Endodermal cell (in vitro differentiated cells): ENCODE measurements around the gene ZFAND6. TPM values are rescaled to one million over a fixed set of nuclear protein-coding genes. Genes with fewer than 3 reads are reported as not detected.

Experiments used
- DNase-seq: peaks from one replicate; pipeline ENCODE4 v3.0.0-alpha.2; 2017
- H3K27ac ChIP-seq: 2 replicates; pipeline ENCODE4 v1.5.1; 2013; ENCODE audit warnings: mild to moderate bottlenecking, low read depth, low read length, moderate library complexity
- H3K27me3 ChIP-seq: 2 replicates; pipeline ENCODE4 v1.6.1; 2013; ENCODE audit warnings: mild to moderate bottlenecking, low read length, moderate library complexity; ENCODE audit not compliant: insufficient read depth, control insufficient read depth, poor library complexity, severe bottlenecking
- H3K36me3 ChIP-seq: 2 replicates; pipeline ENCODE4 v1.7.0; 2013; ENCODE audit warnings: mild to moderate bottlenecking, low read length, moderate library complexity; ENCODE audit not compliant: control insufficient read depth, insufficient read depth
- H3K4me1 ChIP-seq: one replicate; pipeline ENCODE4 v1.7.0; 2013; ENCODE audit warnings: low read length; ENCODE audit not compliant: control insufficient read depth, insufficient read depth
- H3K4me3 ChIP-seq: 2 replicates; pipeline ENCODE4 v1.5.1; 2013; ENCODE audit warnings: mild to moderate bottlenecking, low read length, moderate library complexity
- H3K9ac ChIP-seq: 2 replicates; pipeline ENCODE4 v1.6.1; 2013; ENCODE audit warnings: mild to moderate bottlenecking, low read length, moderate library complexity; ENCODE audit not compliant: poor library complexity, severe bottlenecking; ENCODE audit errors: extremely low read depth
- H3K9me3 ChIP-seq: 2 replicates; pipeline ENCODE4 v1.6.1; 2013; ENCODE audit warnings: mild to moderate bottlenecking, low read length, moderate library complexity; ENCODE audit not compliant: control insufficient read depth
- H3K27ac Mint-ChIP-seq: 2 replicates; pipeline ENCODE4 v1.8.0; 2020; ENCODE audit warnings: mixed read lengths
- H3K27me3 Mint-ChIP-seq: 2 replicates; pipeline ENCODE4 v1.8.0; 2021; ENCODE audit warnings: mild to moderate bottlenecking, mixed read lengths; ENCODE audit not compliant: insufficient read depth
- H3K36me3 Mint-ChIP-seq: 2 replicates; pipeline ENCODE4 v1.8.0; 2020; ENCODE audit warnings: low read depth, mixed read lengths
- H3K4me1 Mint-ChIP-seq: 2 replicates; pipeline ENCODE4 v1.8.0; 2020; ENCODE audit warnings: mixed read lengths
- H3K4me3 Mint-ChIP-seq: 2 replicates; pipeline ENCODE4 v1.8.0; 2020; ENCODE audit warnings: mild to moderate bottlenecking, moderate library complexity, mixed read lengths
- H3K9me3 Mint-ChIP-seq: 2 replicates; pipeline ENCODE4 v1.8.0; 2020; ENCODE audit warnings: mild to moderate bottlenecking, mixed read lengths
- whole genome bisulfite sequencing, 2 experiments: methylation state at CpG; one replicate each; pipeline versions ENCODE4 v1.1.5 to v1.1.7; 2013; ENCODE audit warnings: missing lambda C conversion rate in 2 of 2, mixed read lengths in 1 of 2; ENCODE audit not compliant: insufficient coverage in 1 of 2, insufficient read length in 1 of 2; 5-methylcytosine and 5-hydroxymethylcytosine counted together
- total RNA-seq, 2 donors: library from RNA; stranded (reverse); fragmentation: NEBNext Ultra II Directional in 1 of 2; extraction: Animal tissue kit (Norgen Biotek cat#: 25700) in 1 of 2; gene quantifications; 2 replicates in 1 of 2; 3 replicates in 1 of 2; pipeline ENCODE4 v1.2.1, GENCODE V29; 2021
- TF ChIP-seq, protein P1 (sequence below): fragments of 200-600 bp; sonication (generic); conservative IDR thresholded peaks from 2 replicates; pipeline ENCODE4 v1.5.0; 2021; ENCODE audit warnings: antibody characterized with exemption, mild to moderate bottlenecking

ZFAND6 gene
- total RNA-seq, 2 donors from 2014 or later: 84.5 to 86.2 TPM

DNA sequence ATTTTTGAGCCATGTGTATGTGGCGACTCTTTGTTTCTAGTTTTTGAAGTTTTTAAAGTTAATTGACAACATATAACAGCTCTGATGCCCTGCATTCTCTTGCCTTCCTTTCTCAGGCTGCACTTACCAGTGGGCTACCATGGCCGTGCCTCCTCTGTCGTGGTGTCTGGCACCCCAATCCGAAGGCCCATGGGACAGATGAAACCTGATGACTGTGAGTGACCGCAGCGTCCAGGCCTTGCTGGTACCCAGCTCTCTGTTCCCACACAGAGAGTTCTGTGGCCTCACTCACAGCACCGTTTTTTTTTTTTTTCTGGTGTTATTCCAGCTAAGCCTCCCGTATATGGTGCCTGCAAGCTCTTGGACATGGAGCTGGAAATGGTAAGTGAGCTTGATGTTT, 108.5 kb downstream of the ZFAND6 start:
- H3K9me3 ChIP-seq: no peaks in the 10 kb centered on the region
- no peak overlapping the region for H3K27ac ChIP-seq
- peaks cover 24% of the 10 kb centered on the region for H3K36me3 Mint-ChIP-seq
- TF ChIP-seq, protein P1, sequence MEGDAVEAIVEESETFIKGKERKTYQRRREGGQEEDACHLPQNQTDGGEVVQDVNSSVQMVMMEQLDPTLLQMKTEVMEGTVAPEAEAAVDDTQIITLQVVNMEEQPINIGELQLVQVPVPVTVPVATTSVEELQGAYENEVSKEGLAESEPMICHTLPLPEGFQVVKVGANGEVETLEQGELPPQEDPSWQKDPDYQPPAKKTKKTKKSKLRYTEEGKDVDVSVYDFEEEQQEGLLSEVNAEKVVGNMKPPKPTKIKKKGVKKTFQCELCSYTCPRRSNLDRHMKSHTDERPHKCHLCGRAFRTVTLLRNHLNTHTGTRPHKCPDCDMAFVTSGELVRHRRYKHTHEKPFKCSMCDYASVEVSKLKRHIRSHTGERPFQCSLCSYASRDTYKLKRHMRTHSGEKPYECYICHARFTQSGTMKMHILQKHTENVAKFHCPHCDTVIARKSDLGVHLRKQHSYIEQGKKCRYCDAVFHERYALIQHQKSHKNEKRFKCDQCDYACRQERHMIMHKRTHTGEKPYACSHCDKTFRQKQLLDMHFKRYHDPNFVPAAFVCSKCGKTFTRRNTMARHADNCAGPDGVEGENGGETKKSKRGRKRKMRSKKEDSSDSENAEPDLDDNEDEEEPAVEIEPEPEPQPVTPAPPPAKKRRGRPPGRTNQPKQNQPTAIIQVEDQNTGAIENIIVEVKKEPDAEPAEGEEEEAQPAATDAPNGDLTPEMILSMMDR: no peak
- no peak overlapping the region for H3K4me3 Mint-ChIP-seq
- H3K27me3 ChIP-seq: no peaks in the 10 kb centered on the region
- no peaks in the 10 kb centered on the region for H3K36me3 ChIP-seq
- H3K27ac Mint-ChIP-seq: no peak overlapping the region
- no peak for DNase-seq
- H3K4me1 ChIP-seq: no peaks in the 10 kb centered on the region
- H3K4me3 ChIP-seq: no peak overlapping the region
- H3K4me1 Mint-ChIP-seq: no peaks in the 10 kb centered on the region
- 95 to 97% methylated on average over 6 to 7 of the region's 8 CpGs for WGBS, 2 experiments
- no peak overlapping the region for H3K9ac ChIP-seq
- peaks cover 2% of the 10 kb centered on the region for H3K9me3 Mint-ChIP-seq
- no peaks in the 10 kb centered on the region for H3K27me3 Mint-ChIP-seq

DNA sequence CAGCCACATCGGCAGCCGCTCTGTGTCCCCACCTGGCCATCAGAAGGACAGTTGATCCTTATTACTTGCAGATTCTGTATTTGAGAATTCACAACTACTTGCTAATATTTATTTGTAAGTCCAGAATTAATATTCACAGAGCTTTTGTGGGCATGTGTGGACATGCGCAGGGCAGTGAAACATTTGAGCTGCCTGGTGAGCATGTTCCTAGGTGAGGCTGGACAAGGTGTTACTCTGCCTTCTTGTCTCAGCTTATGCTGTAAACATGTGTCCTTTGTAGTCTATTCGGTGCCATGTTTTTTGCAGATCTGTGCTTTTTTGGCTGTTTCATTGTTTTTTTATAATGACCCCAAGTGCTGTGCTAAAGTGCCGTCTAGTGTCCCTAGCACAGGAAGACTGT, 108.9 kb downstream of the ZFAND6 start:
- H3K36me3 Mint-ChIP-seq: peaks cover 24% of the 10 kb centered on the region
- H3K4me3 Mint-ChIP-seq: no peak overlapping the region
- Histone ChIP-seq H3K9me3 (no peaks in the 10 kb centered on the region), H3K4me3 (no peak overlapping the region), H3K36me3 (no peaks in the 10 kb centered on the region), H3K27me3 (no peaks in the 10 kb centered on the region), H3K27ac (no peak overlapping the region), H3K9ac (no peak overlapping the region), H3K4me1 (no peaks in the 10 kb centered on the region)
- H3K9me3 Mint-ChIP-seq: peaks cover 2% of the 10 kb centered on the region
- WGBS, 2 experiments: 83% methylated on average over 3 to 5 of the region's 5 CpGs
- no peak overlapping the region for H3K27ac Mint-ChIP-seq
- DNase-seq: no peak
- TF ChIP-seq, protein P1: no peak
- H3K4me1 Mint-ChIP-seq: no peaks in the 10 kb centered on the region
- no peaks in the 10 kb centered on the region for H3K27me3 Mint-ChIP-seq

DNA sequence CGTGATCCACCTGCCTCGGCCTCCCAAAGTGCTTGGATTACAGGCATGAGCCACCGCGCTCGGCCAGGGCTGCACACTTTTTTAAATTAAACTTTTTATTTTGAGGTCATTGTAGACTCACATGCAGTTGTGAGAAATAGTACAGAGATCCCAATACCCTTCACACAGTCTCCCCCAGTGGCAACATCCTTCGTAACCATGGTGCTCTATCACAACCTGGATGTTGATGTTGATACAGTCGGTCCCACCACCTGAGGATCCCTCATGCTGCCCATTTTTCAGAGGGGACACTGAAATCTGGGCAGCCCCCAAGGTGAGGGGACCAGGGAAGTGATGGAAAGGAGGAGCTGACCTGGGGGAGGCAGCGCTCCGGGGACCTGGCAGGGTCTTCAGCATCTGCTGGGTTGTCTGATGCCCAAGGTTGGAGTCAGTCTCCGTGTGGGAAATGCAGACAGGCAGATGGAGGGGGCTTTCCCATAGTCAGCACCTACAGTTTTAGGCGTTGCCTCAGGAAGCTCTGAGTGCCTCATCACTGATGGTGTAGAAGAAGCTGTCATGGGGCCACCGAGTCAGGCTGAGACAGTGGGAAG, 110.4 kb downstream of the ZFAND6 start:
- no peaks in the 10 kb centered on the region for H3K27me3 ChIP-seq
- no peak overlapping the region for H3K27ac ChIP-seq
- Mint-ChIP-seq H3K9me3 (peaks cover 2% of the 10 kb centered on the region), H3K4me1 (no peaks in the 10 kb centered on the region), H3K36me3 (peaks cover 13% of the 10 kb centered on the region), H3K4me3 (no peak overlapping the region), H3K27ac (no peak overlapping the region), H3K27me3 (no peaks in the 10 kb centered on the region)
- H3K4me1 ChIP-seq: no peaks in the 10 kb centered on the region
- TF ChIP-seq, protein P1: no peak
- no peak overlapping the region for H3K4me3 ChIP-seq
- no peaks in the 10 kb centered on the region for H3K9me3 ChIP-seq
- DNase-seq: no peak
- H3K9ac ChIP-seq: no peak overlapping the region
- H3K36me3 ChIP-seq: no peaks in the 10 kb centered on the region
- WGBS, 2 experiments: 95% methylated on average over 10 to 12 of the region's 12 CpGs
